Measurements from ENCODE around the gene EN1. TPM values are rescaled to one million over a fixed set of nuclear protein-coding genes. Genes with fewer than 3 reads are reported as not detected.

Gene EN1
- total and polyA plus RNA-seq, 2 of the 4 experiments (the other 2 are of a cell fraction) = not detected

DNA sequence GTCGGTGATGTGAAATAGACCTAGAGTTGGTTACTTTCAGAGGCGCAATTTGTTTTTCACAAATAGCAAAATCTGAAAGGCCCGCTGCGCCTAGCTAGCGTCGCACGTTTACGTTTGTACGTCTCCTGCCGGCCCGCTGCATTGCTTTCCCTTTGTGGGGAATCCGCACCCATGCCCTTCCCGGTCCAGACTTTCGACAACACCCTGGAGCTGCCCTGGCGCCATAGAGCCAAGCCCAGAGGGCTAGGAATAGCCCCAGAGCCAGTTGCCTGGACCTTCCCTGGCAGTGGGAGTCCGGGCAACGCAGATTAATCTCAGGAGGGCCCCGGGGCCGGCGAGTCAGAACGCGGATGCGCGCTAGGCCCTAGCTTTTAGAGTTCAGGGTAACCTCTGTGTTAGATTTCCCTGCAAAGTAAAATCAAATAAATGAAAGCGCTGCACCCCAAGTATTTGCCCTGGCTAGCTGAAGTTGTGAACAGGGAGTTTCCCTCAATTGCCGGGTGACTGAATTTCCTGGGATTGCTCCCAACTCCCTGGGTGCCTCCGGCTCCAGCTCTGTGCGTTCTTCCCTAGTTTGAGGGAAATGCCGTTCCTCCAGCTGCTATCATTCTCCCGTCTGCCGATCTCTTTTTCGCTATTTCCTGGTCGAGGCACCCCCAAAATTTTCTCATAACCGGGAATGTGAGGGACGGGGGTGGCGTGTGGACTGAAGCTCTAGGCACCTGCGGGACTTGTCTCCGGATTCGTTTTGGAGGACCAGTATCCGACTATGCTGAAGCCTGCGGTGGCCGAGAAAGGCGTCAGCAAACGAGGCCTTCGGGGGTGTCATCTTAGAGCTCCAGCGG lies 1.2 kb upstream of the EN1 start:
- H3K4me2 ChIP-seq (ENCODE audit: low read depth, low read length) = no peak overlapping the region
- no peak overlapping the region for H3K14ac ChIP-seq (replicated peaks; ENCODE audit: low read depth, low read length)
- ATAC-seq (ENCODE audit: low read depth) = no peak
- peaks cover 2% of the 10 kb centered on the region; the same call in 1 of the 2 replicates for H3K9me3 ChIP-seq (ENCODE audit: control insufficient read depth, insufficient read depth, low read length)
- H2AK5ac ChIP-seq (ENCODE audit: low read depth, low read length) = no peak overlapping the region
- no peak overlapping the region for H3K23ac ChIP-seq (ENCODE audit: low read depth, low read length)
- ChIA-PET CTCF (no interaction called here), POLR2A (ENCODE audit: unreplicated experiment) (no interaction called here)
- no peak overlapping the region for H3K56ac ChIP-seq (ENCODE audit: extremely low read depth, insufficient read depth, low read length)
- H3K9me1 ChIP-seq (ENCODE audit: insufficient read depth, low read length) = no peaks in the 10 kb centered on the region
- no peak overlapping the region for H2BK120ac ChIP-seq (ENCODE audit: low read depth, low read length)
- H3K9ac ChIP-seq (ENCODE audit: low read depth, low read length) = no peak overlapping the region
- WGBS, 2 experiments (ENCODE audit: extremely low coverage in 2 of 2, insufficient read length in 1 of 2) = 1% methylated on average over 21 of the region's 46 CpGs; no CpG with 5 or more reads in 1 of the 2 experiments
- no peak overlapping the region for H4K5ac ChIP-seq (ENCODE audit: low read depth, low read length)
- intact Hi-C loops (cut with micrococcal nuclease) (no loop called here), in situ Hi-C loops (cut with MboI; ENCODE audit: low sequenced_read_pairs) (no loop called here), dilution Hi-C loops (cut with HindIII; ENCODE audit: low sequenced_read_pairs, unreplicated experiment) (no loop called here)
- no peaks in the 10 kb centered on the region for H3K4me1 ChIP-seq (ENCODE audit: control insufficient read depth, insufficient read depth, low read length)
- peaks cover 91% of the 10 kb centered on the region for H3K27me3 ChIP-seq (ENCODE audit: control insufficient read depth, insufficient read depth, low read length)
- H4K91ac ChIP-seq (ENCODE audit: insufficient read depth, low read depth, low read length) = no peak overlapping the region
- H2AK9ac ChIP-seq (replicated peaks; ENCODE audit: low read depth, low read length, poor library complexity) = peak overlapping the region; percentile 20
- no peaks in the 10 kb centered on the region for H4K20me1 ChIP-seq (ENCODE audit: insufficient read depth, low read length)
- H4K8ac ChIP-seq (ENCODE audit: low read depth in 2 of 2, low read length in 2 of 2) = no peak overlapping the region
- no peak overlapping the region for H3K4ac ChIP-seq (ENCODE audit: low read depth, low read length)
- BruUV-seq (replicated peaks) = no TSS peak
- no peak overlapping the region for H2BK15ac ChIP-seq (ENCODE audit: low read depth, low read length)
- H3K27ac ChIP-seq (ENCODE audit: insufficient read depth, low read length) = no peak overlapping the region
- H3K36me3 ChIP-seq (ENCODE audit: control insufficient read depth, insufficient read depth, low read length) = no peaks in the 10 kb centered on the region
- no peak overlapping the region for H3K4me3 ChIP-seq (ENCODE audit: insufficient read depth, low read depth, low read length)
- no peaks in the 10 kb centered on the region for H3K79me1 ChIP-seq (ENCODE audit: low read depth in 1 of 2, low read length in 2 of 2)
- H2BK5ac ChIP-seq (ENCODE audit: low read depth, low read length, poor library complexity, severe bottlenecking) = no peak overlapping the region
- no peak for DNase-seq
- H2BK20ac ChIP-seq (ENCODE audit: low read depth, low read length) = no peak overlapping the region
- H2AFZ ChIP-seq (replicated peaks; ENCODE audit: low read length, poor library complexity) = no peak overlapping the region
- H3K18ac ChIP-seq (ENCODE audit: low read depth, low read length) = no peak overlapping the region
- TF ChIP-seq MAFK (IDR thresholded peaks at IDR 0.05; ENCODE audit: low read depth, low read length) (no peak), SMC3 (IDR thresholded peaks at IDR 0.05; ENCODE audit: low read depth, low read length) (no peak), MXI1 (IDR thresholded peaks at IDR 0.05; ENCODE audit: borderline replicate concordance, low read depth, low read length) (no peak), FOS (IDR thresholded peaks at IDR 0.05; ENCODE audit: low read depth, low read length) (no peak), CEBPB (IDR thresholded peaks at IDR 0.05; ENCODE audit: low read depth, low read length) (no peak), CHD1 (IDR thresholded peaks at IDR 0.05; ENCODE audit: low read depth, low read length) (no peak), RCOR1 (IDR thresholded peaks at IDR 0.05; ENCODE audit: insufficient replicate concordance, low read length) (no peak), NFE2L2 (IDR thresholded peaks at IDR 0.05; ENCODE audit: low read depth, low read length) (no peak), ELK1 (IDR thresholded peaks at IDR 0.05; ENCODE audit: borderline replicate concordance, low read depth, low read length) (no peak), POLR2A (IDR thresholded peaks at IDR 0.05; ENCODE audit: low read depth, low read length) (no peak), USF2 (IDR thresholded peaks at IDR 0.05; ENCODE audit: low read depth, low read length) (no peak), RFX5 (IDR thresholded peaks at IDR 0.05; ENCODE audit: low read depth, low read length) (no peak), MAZ (IDR thresholded peaks at IDR 0.05; ENCODE audit: borderline replicate concordance, low read depth, low read length) (no peak), RAD21 (IDR thresholded peaks at IDR 0.05; ENCODE audit: low read length) (no peak)
- TF ChIP-seq, protein P1, sequence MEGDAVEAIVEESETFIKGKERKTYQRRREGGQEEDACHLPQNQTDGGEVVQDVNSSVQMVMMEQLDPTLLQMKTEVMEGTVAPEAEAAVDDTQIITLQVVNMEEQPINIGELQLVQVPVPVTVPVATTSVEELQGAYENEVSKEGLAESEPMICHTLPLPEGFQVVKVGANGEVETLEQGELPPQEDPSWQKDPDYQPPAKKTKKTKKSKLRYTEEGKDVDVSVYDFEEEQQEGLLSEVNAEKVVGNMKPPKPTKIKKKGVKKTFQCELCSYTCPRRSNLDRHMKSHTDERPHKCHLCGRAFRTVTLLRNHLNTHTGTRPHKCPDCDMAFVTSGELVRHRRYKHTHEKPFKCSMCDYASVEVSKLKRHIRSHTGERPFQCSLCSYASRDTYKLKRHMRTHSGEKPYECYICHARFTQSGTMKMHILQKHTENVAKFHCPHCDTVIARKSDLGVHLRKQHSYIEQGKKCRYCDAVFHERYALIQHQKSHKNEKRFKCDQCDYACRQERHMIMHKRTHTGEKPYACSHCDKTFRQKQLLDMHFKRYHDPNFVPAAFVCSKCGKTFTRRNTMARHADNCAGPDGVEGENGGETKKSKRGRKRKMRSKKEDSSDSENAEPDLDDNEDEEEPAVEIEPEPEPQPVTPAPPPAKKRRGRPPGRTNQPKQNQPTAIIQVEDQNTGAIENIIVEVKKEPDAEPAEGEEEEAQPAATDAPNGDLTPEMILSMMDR (conservative IDR thresholded peaks at IDR 0.05; ENCODE audit: low read depth, low read length) = no peak

Data from IMR-90 (cell line).